HCT116 (cell line): ENCODE measurements around the gene TDRD15. TPM values are rescaled to one million over a fixed set of nuclear protein-coding genes. Genes with fewer than 3 reads are reported as not detected.

Source experiments
- ATAC-seq: fragments of 200-7000 bp; cut with Tn5 transposase; 2 replicates; pipeline ENCODE4 v1.9.1; 2020; ENCODE audit warnings: mild to moderate bottlenecking, moderate library complexity
- BruUV-seq: library from RNA; stranded (reverse); fragments of 400-500 nt; replicated peaks from 2 replicates; lab custom pipeline; 2021; lab: Mats Ljungman, UMichigan
- CTCF ChIA-PET: fragments of 300-600 bp; sonication (Branson Sonifier 250); formaldehyde crosslinking; loops from one replicate; lab custom pipeline; 2021; ENCODE audit warnings: antibody characterized with exemption; lab: Charles Lee
- POLR2A ChIA-PET: fragments of 300-600, 350-600 bp; sonication (Branson Sonifier 250); formaldehyde crosslinking; loops from one replicate; lab custom pipeline; 2021; ENCODE audit warnings: antibody characterized with exemption; lab: Charles Lee
- RAD21 ChIA-PET, 2 experiments: fragments of 300-600 bp; sonication (Branson Sonifier 250); formaldehyde crosslinking; loops; one replicate each; lab custom pipeline; 2023; ENCODE audit warnings: low total read pairs in 2 of 2; ENCODE audit not compliant: uncharacterized antibody in 2 of 2, unreplicated experiment in 2 of 2, low non-redundant PET in 1 of 2; lab: Charles Lee
- DNase-seq: peaks from one replicate; pipeline ENCODE4 v3.0.0-alpha.2; 2010; ENCODE audit warnings: low read depth, low spot score
- H2AFZ ChIP-seq: fragments of 200-600 bp; shearing (Covaris generic), sonication (generic); 2 replicates; pipeline ENCODE4 v1.6.1; 2017; ENCODE audit warnings: low read depth, mixed run types, mixed read lengths, antibody characterized with exemption, low read length; ENCODE audit not compliant: poor library complexity, severe bottlenecking
- H3K27ac ChIP-seq: 2 replicates; pipeline ENCODE4 v1.5.1; 2012; ENCODE audit warnings: low read depth, low read length
- H3K27me3 ChIP-seq: fragments of 200-600 bp; sonication (generic); 2 replicates; pipeline ENCODE4 v1.6.1; 2016; ENCODE audit warnings: mixed run types, low read length, mixed read lengths; ENCODE audit not compliant: insufficient read depth
- H3K36me3 ChIP-seq, 2 experiments: fragments of 200-500 bp in 1 of 2; fragments of 200-600 bp in 1 of 2; sonication (Bioruptor generic) in 1 of 2; sonication (generic) in 1 of 2; 2 replicates each; pipeline versions ENCODE4 v1.5.1 to v1.6.1; 2014 to 2016; ENCODE audit warnings: low read length in 2 of 2, inconsistent platforms in 1 of 2, mixed read lengths in 1 of 2, mixed run types in 1 of 2; ENCODE audit not compliant: insufficient read depth in 2 of 2, control insufficient read depth in 1 of 2
- H3K4me1 ChIP-seq, 2 experiments: fragments of 200-600 bp in 1 of 2; sonication (generic) in 1 of 2; 2 replicates each; pipeline versions ENCODE4 v1.5.1 to v1.6.1; 2012 to 2017; ENCODE audit warnings: low read length in 2 of 2, inconsistent platforms in 1 of 2, mild to moderate bottlenecking in 1 of 2, mixed read lengths in 1 of 2, mixed run types in 1 of 2, moderate library complexity in 1 of 2; ENCODE audit not compliant: insufficient read depth in 2 of 2, control insufficient read depth in 1 of 2
- H3K4me2 ChIP-seq: fragments of 200-600 bp; sonication (generic); 2 replicates; pipeline ENCODE4 v1.6.1; 2017; ENCODE audit warnings: mixed run types, low read length, mixed read lengths
- H3K4me3 ChIP-seq, 2 experiments: fragments of 200-600 bp in 1 of 2; sonication (generic) in 1 of 2; replicated peaks in 1 of 2; 2 replicates each; pipeline ENCODE4 v1.5.1; 2011 to 2016; ENCODE audit warnings: low read length in 2 of 2, control low read depth in 1 of 2, low read depth in 1 of 2, mild to moderate bottlenecking in 1 of 2, mixed read lengths in 1 of 2, mixed run types in 1 of 2
- H3K79me2 ChIP-seq: fragments of 200-600 bp; sonication (generic); 2 replicates; pipeline ENCODE4 v1.6.1; 2017; ENCODE audit warnings: mild to moderate bottlenecking, mixed run types, low read length, moderate library complexity, mixed read lengths; ENCODE audit not compliant: insufficient read depth
- H3K9ac ChIP-seq: fragments of 200-600 bp; sonication (generic); 2 replicates; pipeline ENCODE4 v1.6.1; 2016; ENCODE audit warnings: low read length, mixed read lengths
- H3K9me2 ChIP-seq: fragments of 200-600 bp; sonication (generic), shearing (Covaris generic); 2 replicates; pipeline ENCODE4 v1.6.1; 2017; ENCODE audit warnings: mixed run types, mild to moderate bottlenecking, moderate library complexity; ENCODE audit not compliant: insufficient read depth
- H3K9me3 ChIP-seq, 2 experiments: fragments of 200-500 bp in 1 of 2; fragments of 200-600 bp in 1 of 2; sonication (Bioruptor generic) in 1 of 2; sonication (generic) in 1 of 2; 2 replicates each; pipeline ENCODE4 v1.6.1; 2014 to 2017; ENCODE audit warnings: low read length in 2 of 2, mixed read lengths in 2 of 2, inconsistent platforms in 1 of 2, low read depth in 1 of 2, mild to moderate bottlenecking in 1 of 2, mixed run types in 1 of 2, moderate library complexity in 1 of 2; ENCODE audit not compliant: control insufficient read depth in 1 of 2, insufficient read depth in 1 of 2
- H4K20me1 ChIP-seq: fragments of 200-600 bp; sonication (generic), shearing (Covaris generic); 2 replicates; pipeline ENCODE4 v1.6.1; 2017; ENCODE audit warnings: mixed run types, mild to moderate bottlenecking, moderate library complexity; ENCODE audit not compliant: insufficient read depth
- ATF3 ChIP-seq: IDR thresholded peaks from 2 replicates; pipeline ENCODE4 v1.6.1; 2012
- CEBPB ChIP-seq: IDR thresholded peaks from 2 replicates; pipeline ENCODE4 v1.6.1; 2012; ENCODE audit warnings: low read depth
- ELF1 ChIP-seq: IDR thresholded peaks from 2 replicates; pipeline ENCODE4 v1.6.1; 2012; ENCODE audit warnings: low read depth, borderline replicate concordance
- EZH2 ChIP-seq: fragments of 200-600 bp; sonication (generic); IDR thresholded peaks from 2 replicates; pipeline ENCODE4 v1.6.1; 2017; ENCODE audit warnings: antibody characterized with exemption, mixed run types
- POLR2A ChIP-seq: IDR thresholded peaks from 2 replicates; pipeline ENCODE4 v1.7.0; 2011; ENCODE audit warnings: borderline replicate concordance; ENCODE audit not compliant: insufficient read depth, insufficient read length; ENCODE audit errors: extremely low read depth
- RAD21 ChIP-seq: IDR thresholded peaks from 2 replicates; pipeline ENCODE4 v1.6.1; 2012; ENCODE audit warnings: low read depth, mild to moderate bottlenecking
- SRF ChIP-seq: IDR thresholded peaks from 2 replicates; pipeline ENCODE4 v1.6.1; 2012; ENCODE audit warnings: low read depth
- YY1 ChIP-seq: IDR thresholded peaks from 2 replicates; pipeline ENCODE4 v1.6.1; 2011; ENCODE audit warnings: low read length, low read depth, moderate library complexity, mild to moderate bottlenecking; ENCODE audit not compliant: insufficient replicate concordance; ENCODE audit errors: extremely low read depth
- ZBTB33 ChIP-seq: IDR thresholded peaks from 2 replicates; pipeline ENCODE4 v1.6.1; 2011; ENCODE audit warnings: mild to moderate bottlenecking, low read length, moderate library complexity; ENCODE audit not compliant: insufficient replicate concordance; ENCODE audit errors: extremely low read depth
- ZFX ChIP-seq: fragments of 450-650 bp; IDR thresholded peaks from 2 replicates; pipeline ENCODE4 v1.6.1; 2017
- ZNF274 ChIP-seq: fragments of 200-500 bp; sonication (Bioruptor generic); IDR thresholded peaks from 2 replicates; pipeline ENCODE4 v1.6.1; 2014; ENCODE audit warnings: mild to moderate bottlenecking, low read depth, low read length, inconsistent platforms
- intact Hi-C: fragments of 100-400 bp; cut with micrococcal nuclease; formaldehyde crosslinking; loops from 2 replicates; pipeline ENCODE4 v1.10.0; 2022
- total RNA-seq: library from RNA; stranded (reverse); gene quantifications from one replicate; pipeline ENCODE4 v1.2.1, GENCODE V29; 2021; ENCODE audit not compliant: unreplicated experiment
- TF ChIP-seq, protein P1 (sequence below), 3 experiments: fragments of 200-600 bp in 1 of 3; sonication (generic) in 1 of 3; IDR thresholded peaks in 2 of 3; conservative IDR thresholded peaks in 1 of 3; 2 replicates each; pipeline ENCODE4 v1.5.1; 2012 to 2017; ENCODE audit warnings: low read depth in 2 of 3, low read length in 2 of 3, antibody characterized with exemption in 1 of 3, borderline replicate concordance in 1 of 3, control low read depth in 1 of 3, mild to moderate bottlenecking in 1 of 3, mixed read lengths in 1 of 3, mixed run types in 1 of 3, moderate library complexity in 1 of 3; ENCODE audit not compliant: insufficient read depth in 1 of 3
- TF ChIP-seq, protein P2 (sequence below): IDR thresholded peaks from 2 replicates; pipeline ENCODE4 v1.6.1; 2012

TDRD15 gene
- total RNA-seq, 1 experiment from 2014 or later, result not detected

DNA sequence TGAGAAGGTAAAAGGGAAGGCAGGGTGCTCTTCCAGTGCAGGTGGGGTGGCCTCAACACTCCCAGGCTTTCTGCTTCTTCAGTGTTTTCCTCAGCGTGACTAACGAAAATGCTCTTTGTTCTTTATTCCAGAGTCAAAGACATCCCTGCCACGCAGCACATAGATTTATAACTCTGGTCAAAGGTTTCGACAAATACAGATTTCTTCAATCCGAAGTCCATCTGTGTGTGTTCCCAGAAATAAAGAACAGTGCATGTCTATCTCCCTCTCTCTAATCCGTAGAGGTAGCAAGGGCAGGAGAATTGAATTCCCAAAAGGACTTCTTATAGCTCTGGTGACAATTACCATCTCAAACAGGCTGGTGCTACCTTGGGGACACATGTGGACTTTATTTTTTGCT is 26.4 kb upstream of the TDRD15 start:
- no peaks in the 10 kb centered on the region for H3K79me2 ChIP-seq
- POLR2A ChIA-PET, result no interaction called here
- H2AFZ ChIP-seq, result no peak overlapping the region
- RAD21 ChIA-PET, result no interaction called here
- no TSS peak for BruUV-seq
- no peak overlapping the region for H3K9ac ChIP-seq
- no peak for TF ChIP-seq ZNF274
- TF ChIP-seq EZH2, result no peak
- no peak for TF ChIP-seq ZBTB33
- TF ChIP-seq ATF3, result no peak
- TF ChIP-seq YY1, result no peak
- TF ChIP-seq RAD21, result no peak
- no peak for TF ChIP-seq POLR2A
- TF ChIP-seq SRF, result no peak
- TF ChIP-seq CEBPB, result no peak
- TF ChIP-seq, all 23 proteins: peak for 0
- Histone ChIP-seq H3K9me3 (no peaks in the 10 kb centered on the region), H3K27ac (no peak overlapping the region), H3K9me2 (no peaks in the 10 kb centered on the region), H3K36me3 (no peaks in the 10 kb centered on the region), H3K27me3 (peaks cover 10% of the 10 kb centered on the region; the same call in 1 of the 2 replicates), H3K4me1 (no peaks in the 10 kb centered on the region), H3K4me3 (no peak overlapping the region), H4K20me1 (no peaks in the 10 kb centered on the region), H3K4me2 (no peak overlapping the region)
- intact Hi-C loops, result no loop called here
- no peak for DNase-seq
- no peak for ATAC-seq
- CTCF ChIA-PET, result no interaction called here

DNA sequence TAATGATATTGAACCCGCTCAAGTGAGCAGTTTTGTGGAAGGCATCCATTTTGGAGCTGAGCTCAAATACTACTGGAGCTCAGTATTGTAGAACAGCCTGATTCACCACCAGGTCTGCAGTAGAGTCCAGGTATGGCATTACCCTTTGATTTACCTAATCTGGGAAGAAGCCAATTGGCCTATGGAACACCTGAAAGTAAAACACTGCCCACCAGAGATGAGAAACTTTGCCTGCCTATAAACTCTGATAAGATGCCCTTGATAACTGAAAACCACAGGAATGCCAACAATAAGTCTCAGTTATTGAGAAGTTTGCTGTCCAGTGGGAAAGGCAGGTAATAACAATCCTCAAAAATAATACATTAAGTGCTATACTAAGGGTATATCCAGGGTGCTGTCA is 25.5 kb upstream of the TDRD15 start:
- ATAC-seq (no peak), DNase-seq (no peak)
- no peak overlapping the region for H3K9ac ChIP-seq
- intact Hi-C loops, result no loop called here
- TF ChIP-seq CEBPB, result no peak
- TF ChIP-seq, protein P1, sequence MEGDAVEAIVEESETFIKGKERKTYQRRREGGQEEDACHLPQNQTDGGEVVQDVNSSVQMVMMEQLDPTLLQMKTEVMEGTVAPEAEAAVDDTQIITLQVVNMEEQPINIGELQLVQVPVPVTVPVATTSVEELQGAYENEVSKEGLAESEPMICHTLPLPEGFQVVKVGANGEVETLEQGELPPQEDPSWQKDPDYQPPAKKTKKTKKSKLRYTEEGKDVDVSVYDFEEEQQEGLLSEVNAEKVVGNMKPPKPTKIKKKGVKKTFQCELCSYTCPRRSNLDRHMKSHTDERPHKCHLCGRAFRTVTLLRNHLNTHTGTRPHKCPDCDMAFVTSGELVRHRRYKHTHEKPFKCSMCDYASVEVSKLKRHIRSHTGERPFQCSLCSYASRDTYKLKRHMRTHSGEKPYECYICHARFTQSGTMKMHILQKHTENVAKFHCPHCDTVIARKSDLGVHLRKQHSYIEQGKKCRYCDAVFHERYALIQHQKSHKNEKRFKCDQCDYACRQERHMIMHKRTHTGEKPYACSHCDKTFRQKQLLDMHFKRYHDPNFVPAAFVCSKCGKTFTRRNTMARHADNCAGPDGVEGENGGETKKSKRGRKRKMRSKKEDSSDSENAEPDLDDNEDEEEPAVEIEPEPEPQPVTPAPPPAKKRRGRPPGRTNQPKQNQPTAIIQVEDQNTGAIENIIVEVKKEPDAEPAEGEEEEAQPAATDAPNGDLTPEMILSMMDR (IDR thresholded peaks at IDR 0.05 in 2 of 3, conservative IDR thresholded peaks at IDR 0.05 in 1 of 3; ENCODE audit: borderline replicate concordance in 1 of 3, insufficient read depth in 1 of 3, low read depth in 2 of 3, low read length in 2 of 3), result no peak
- TF ChIP-seq, protein P2, sequence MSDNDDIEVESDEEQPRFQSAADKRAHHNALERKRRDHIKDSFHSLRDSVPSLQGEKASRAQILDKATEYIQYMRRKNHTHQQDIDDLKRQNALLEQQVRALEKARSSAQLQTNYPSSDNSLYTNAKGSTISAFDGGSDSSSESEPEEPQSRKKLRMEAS, result no peak
- no peak for TF ChIP-seq ZFX
- no peak for TF ChIP-seq ELF1
- no peak overlapping the region for H2AFZ ChIP-seq
- no peak overlapping the region for H3K4me3 ChIP-seq
- BruUV-seq, result no TSS peak
- no peaks in the 10 kb centered on the region for H3K4me1 ChIP-seq
- POLR2A ChIA-PET, result no interaction called here
- H3K27ac ChIP-seq, result no peak overlapping the region
- RAD21 ChIA-PET, result no interaction called here
- peaks cover 10% of the 10 kb centered on the region; the same call in 1 of the 2 replicates for H3K27me3 ChIP-seq
- H4K20me1 ChIP-seq, result no peaks in the 10 kb centered on the region
- CTCF ChIA-PET, result no interaction called here
- no peak overlapping the region for H3K4me2 ChIP-seq
- H3K9me2 ChIP-seq, result no peaks in the 10 kb centered on the region
- H3K79me2 ChIP-seq, result no peaks in the 10 kb centered on the region
- H3K9me3 ChIP-seq, result no peaks in the 10 kb centered on the region
- no peaks in the 10 kb centered on the region for H3K36me3 ChIP-seq
